CD4-positive, CD25-positive, alpha-beta regulatory T cell (primary cell): ENCODE results near the gene SLCO3A1. TPM values are rescaled to one million over a fixed set of nuclear protein-coding genes. Genes with fewer than 3 reads are reported as not detected.
"Not testable (repeated sequence)": the region's sequence is repeated elsewhere in the genome, so short reads cannot be mapped to it uniquely, and the experiment has no call there.

ENCODE experiments used
- ATAC-seq, 2 donors: fragments of 150-1000 bp; cut with Tn5 transposase; one replicate each; pipeline ENCODE4 v1.10.0; 2021; ENCODE audit warnings: low read depth in 2 of 2, moderate number of reproducible peaks in 2 of 2, moderate library complexity in 1 of 2
- DNase-seq, 3 donors: peaks; one replicate each; pipeline versions ENCODE4 v3.0.0 to v3.0.0-alpha.2; 2012 to 2022; ENCODE audit warnings: mixed read lengths in 1 of 3
- H3K27ac ChIP-seq: one replicate; pipeline ENCODE4 v1.7.0; 2013; ENCODE audit warnings: mild to moderate bottlenecking, low read length; ENCODE audit not compliant: insufficient read depth, poor library complexity, severe bottlenecking
- H3K27me3 ChIP-seq: one replicate; pipeline ENCODE4 v1.7.0; 2013; ENCODE audit warnings: low read length; ENCODE audit not compliant: control insufficient read depth, insufficient read depth
- H3K36me3 ChIP-seq: one replicate; pipeline ENCODE4 v1.7.0; 2013; ENCODE audit warnings: mild to moderate bottlenecking, low read length, moderate library complexity; ENCODE audit not compliant: control insufficient read depth, insufficient read depth
- H3K4me1 ChIP-seq: 2 replicates; pipeline ENCODE4 v1.7.0; 2013; ENCODE audit warnings: mild to moderate bottlenecking, low read length; ENCODE audit not compliant: insufficient read depth, control insufficient read depth, poor library complexity, severe bottlenecking
- H3K4me3 ChIP-seq: one replicate; pipeline ENCODE4 v1.7.0; 2013; ENCODE audit warnings: low read depth, mild to moderate bottlenecking, low read length, moderate library complexity
- H3K9me3 ChIP-seq, 2 experiments: 1 replicate in 1 of 2; 2 replicates in 1 of 2; pipeline ENCODE4 v1.7.0; 2013; ENCODE audit warnings: low read length in 2 of 2, mild to moderate bottlenecking in 1 of 2, moderate library complexity in 1 of 2; ENCODE audit not compliant: control insufficient read depth in 2 of 2
- H3K27ac Mint-ChIP-seq, 3 donors: one replicate each; pipeline ENCODE4 v1.8.0; 2020 to 2022; ENCODE audit warnings: mild to moderate bottlenecking in 3 of 3, mixed read lengths in 3 of 3, moderate library complexity in 2 of 3
- H3K27me3 Mint-ChIP-seq: one replicate; pipeline ENCODE4 v1.8.0; 2022; ENCODE audit warnings: mild to moderate bottlenecking, mixed read lengths
- H3K36me3 Mint-ChIP-seq: one replicate; pipeline ENCODE4 v1.8.0; 2020; ENCODE audit warnings: mixed read lengths
- H3K4me1 Mint-ChIP-seq, 4 donors: one replicate each; pipeline ENCODE4 v1.8.0; 2020 to 2022; ENCODE audit warnings: mixed read lengths in 4 of 4, mild to moderate bottlenecking in 1 of 4
- H3K4me3 Mint-ChIP-seq, 4 donors: one replicate each; pipeline ENCODE4 v1.8.0; 2020 to 2022; ENCODE audit warnings: mild to moderate bottlenecking in 4 of 4, mixed read lengths in 4 of 4, moderate library complexity in 3 of 4
- H3K9me3 Mint-ChIP-seq, 7 donors: one replicate each; pipeline ENCODE4 v1.8.0; 2020 to 2022; ENCODE audit warnings: mixed read lengths in 7 of 7, mild to moderate bottlenecking in 3 of 7, moderate library complexity in 2 of 7
- polyA plus RNA-seq, 4 donors: library from polyadenylated mRNA; unstranded; fragments of 300-500 nt; fragmentation: Illumina TruSeq; gene quantifications; one replicate each; pipeline ENCODE4 v1.2.3, GENCODE V29; 2021
- total RNA-seq: library from RNA; stranded (reverse); gene quantifications from one replicate; pipeline ENCODE4 v1.2.3, GENCODE V29; 2022

The SLCO3A1 gene
- total and polyA plus RNA-seq, 5 donors from 2014 or later, result 20.1 to 63.7 (median 38.1) TPM

- Histone ChIP-seq H3K27ac (no peak overlapping the region), H3K36me3 (no peaks in the 10 kb centered on the region), H3K9me3 (no peaks in the 10 kb centered on the region), H3K27me3 (no peaks in the 10 kb centered on the region), H3K4me1 (peaks cover 9% of the 10 kb centered on the region), H3K4me3 (no peak overlapping the region)
- Mint-ChIP-seq H3K36me3 (no peaks in the 10 kb centered on the region), H3K27ac (no peak overlapping the region), H3K9me3 (peaks cover 0 to 5% (median 0%) of the 10 kb centered on the region in 7 donors), H3K4me3 (no peak overlapping the region), H3K4me1 (peaks cover 15 to 49% (median 35%) of the 10 kb centered on the region in 4 donors), H3K27me3 (no peaks in the 10 kb centered on the region)
- no peak for DNase-seq
- ATAC-seq, result no peak
These were observed 214.6 kb downstream of the SLCO3A1 start for GRCh38 chr15:92068121-92068520.

- peaks cover 10% of the 10 kb centered on the region for H3K4me1 ChIP-seq
- ATAC-seq (peak; percentile 50 to 57), DNase-seq (no peak)
- H3K27me3 ChIP-seq, result no peaks in the 10 kb centered on the region
- H3K9me3 ChIP-seq, result no peaks in the 10 kb centered on the region
- peak overlapping the region; percentile 42 for H3K4me3 ChIP-seq
- no peaks in the 10 kb centered on the region for H3K27me3 Mint-ChIP-seq
- H3K27ac ChIP-seq, result no peak overlapping the region
- no peaks in the 10 kb centered on the region for H3K9me3 Mint-ChIP-seq
- H3K36me3 Mint-ChIP-seq, result no peaks in the 10 kb centered on the region
- H3K27ac Mint-ChIP-seq, result peak overlapping the region in 2 of 3 donors; percentile 71 to 74
- H3K4me1 Mint-ChIP-seq, result peaks cover 15 to 62% (median 36%) of the 10 kb centered on the region in 4 donors
- no peaks in the 10 kb centered on the region for H3K36me3 ChIP-seq
- H3K4me3 Mint-ChIP-seq, result peak overlapping the region in 3 of 4 donors; percentile 20 to 66 (median 22)
These were observed 216.1 kb downstream of the SLCO3A1 start for GRCh38 chr15:92069308-92070250.

DNA sequence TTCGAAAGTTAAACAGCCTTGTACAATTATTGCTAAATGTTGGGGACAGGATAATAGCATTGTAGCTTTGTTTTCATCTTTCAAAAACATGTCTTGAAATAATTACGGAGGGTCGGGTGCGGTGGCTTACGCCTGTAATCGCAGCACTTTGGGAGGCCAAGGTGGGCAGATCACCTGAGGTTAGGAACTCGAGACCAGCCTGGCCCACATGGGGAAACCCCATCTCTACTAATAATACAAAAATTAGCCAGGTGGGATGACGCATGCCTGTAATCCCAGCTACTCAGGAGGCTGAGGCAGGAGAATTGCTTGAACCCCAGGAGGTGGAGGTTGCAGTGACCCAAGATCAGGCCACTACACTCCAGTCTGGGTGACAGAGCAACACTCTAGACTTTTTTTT lies 216.7 kb downstream of the SLCO3A1 start:
- not testable (repeated sequence) for ATAC-seq, H3K27ac ChIP-seq, H3K27me3 Mint-ChIP-seq, H3K4me3 ChIP-seq, DNase-seq, H3K9me3 Mint-ChIP-seq, H3K9me3 ChIP-seq, H3K36me3 Mint-ChIP-seq, H3K27me3 ChIP-seq, H3K36me3 ChIP-seq
- Mint-ChIP-seq H3K27ac (peak overlapping the region in 2 of 3 donors; percentile 71 to 74), H3K4me3 (peak overlapping the region in 3 of 4 donors; percentile 20 to 66 (median 34)), H3K4me1 (peaks cover 15 to 69% (median 37%) of the 10 kb centered on the region in 4 donors)
- peaks cover 17% of the 10 kb centered on the region for H3K4me1 ChIP-seq

- Mint-ChIP-seq H3K36me3 (no peaks in the 10 kb centered on the region), H3K4me3 (no peak overlapping the region), H3K27ac (peak overlapping the region in 1 of 3 donors; percentile 20), H3K27me3 (no peaks in the 10 kb centered on the region), H3K9me3 (no peaks in the 10 kb centered on the region), H3K4me1 (peaks cover 15 to 78% (median 39%) of the 10 kb centered on the region in 4 donors)
- Histone ChIP-seq H3K27ac (no peak overlapping the region), H3K4me1 (peaks cover 25% of the 10 kb centered on the region), H3K36me3 (no peaks in the 10 kb centered on the region), H3K9me3 (no peaks in the 10 kb centered on the region), H3K4me3 (no peak overlapping the region), H3K27me3 (no peaks in the 10 kb centered on the region)
- ATAC-seq (no peak), DNase-seq (no peak)
These were observed 217.6 kb downstream of the SLCO3A1 start for GRCh38 chr15:92071045-92071634.

GRCh38 chr15:92073044-92073785 lies 219.7 kb downstream of the SLCO3A1 start:
- DNase-seq (no peak), ATAC-seq (no peak)
- Histone ChIP-seq H3K36me3 (no peaks in the 10 kb centered on the region), H3K27me3 (no peaks in the 10 kb centered on the region), H3K27ac (no peak overlapping the region), H3K4me1 (peaks cover 25% of the 10 kb centered on the region), H3K9me3 (no peaks in the 10 kb centered on the region), H3K4me3 (no peak overlapping the region)
- Mint-ChIP-seq H3K27ac (peak overlapping the region in 1 of 3 donors; percentile 14), H3K9me3 (no peaks in the 10 kb centered on the region), H3K4me1 (peaks cover 16 to 77% (median 31%) of the 10 kb centered on the region in 4 donors), H3K27me3 (no peaks in the 10 kb centered on the region), H3K36me3 (no peaks in the 10 kb centered on the region), H3K4me3 (no peak overlapping the region)

- Mint-ChIP-seq H3K36me3 (no peaks in the 10 kb centered on the region), H3K4me1 (peaks cover 15 to 68% (median 29%) of the 10 kb centered on the region in 4 donors), H3K27me3 (no peaks in the 10 kb centered on the region), H3K4me3 (no peak overlapping the region), H3K9me3 (no peaks in the 10 kb centered on the region), H3K27ac (peak overlapping the region in 2 of 3 donors; percentile 22 to 77)
- Histone ChIP-seq H3K36me3 (no peaks in the 10 kb centered on the region), H3K27me3 (no peaks in the 10 kb centered on the region), H3K9me3 (no peaks in the 10 kb centered on the region), H3K27ac (no peak overlapping the region), H3K4me1 (peaks cover 25% of the 10 kb centered on the region), H3K4me3 (no peak overlapping the region)
- DNase-seq (no peak), ATAC-seq (no peak)
These were observed 220.6 kb downstream of the SLCO3A1 start for GRCh38 chr15:92074101-92074500.

DNA sequence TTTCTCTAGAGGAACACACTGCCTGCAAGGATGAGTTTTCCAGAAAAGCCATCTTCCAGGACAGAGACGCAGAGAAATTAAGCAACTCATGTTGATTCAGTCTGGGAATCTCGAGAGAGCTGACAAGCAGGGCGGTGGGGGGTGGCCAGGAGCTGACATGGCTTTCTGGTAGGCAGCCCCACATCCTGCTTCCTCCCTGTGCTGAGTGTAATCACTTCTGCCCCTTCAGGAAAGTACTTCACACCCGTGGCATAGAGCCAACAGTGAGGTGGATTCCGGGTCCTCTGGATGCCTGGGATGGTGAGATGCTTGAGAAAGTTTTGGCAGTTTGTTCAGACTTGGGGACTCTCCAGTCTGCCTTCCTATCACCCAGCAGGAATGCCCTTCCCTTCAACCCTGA lies 221.1 kb downstream of the SLCO3A1 start:
- no peaks in the 10 kb centered on the region for H3K36me3 ChIP-seq
- H3K27ac ChIP-seq, result no peak overlapping the region
- peaks cover 9 to 62% (median 24%) of the 10 kb centered on the region in 4 donors for H3K4me1 Mint-ChIP-seq
- H3K36me3 Mint-ChIP-seq, result no peaks in the 10 kb centered on the region
- H3K27me3 Mint-ChIP-seq, result no peaks in the 10 kb centered on the region
- ATAC-seq (no peak), DNase-seq (no peak)
- peaks cover 21% of the 10 kb centered on the region for H3K4me1 ChIP-seq
- H3K4me3 Mint-ChIP-seq, result no peak overlapping the region
- no peaks in the 10 kb centered on the region for H3K9me3 Mint-ChIP-seq
- H3K27me3 ChIP-seq, result no peaks in the 10 kb centered on the region
- peak overlapping the region in 2 of 3 donors; percentile 22 to 77 for H3K27ac Mint-ChIP-seq
- H3K4me3 ChIP-seq, result no peak overlapping the region
- H3K9me3 ChIP-seq, result no peaks in the 10 kb centered on the region
